H1 (cell line): Measurements from ENCODE around the gene CLEC19A. TPM values are rescaled to one million over a fixed set of nuclear protein-coding genes. Genes with fewer than 3 reads are reported as not detected.

Experiments used
- SUZ12 ChIP-seq: fragments of 200-600 bp; sonication (generic); IDR thresholded peaks from 2 replicates; pipeline ENCODE4 v1.6.1; 2012; ENCODE audit warnings: mild to moderate bottlenecking, inconsistent platforms, low read length, moderate library complexity, mixed read lengths
- polyA plus RNA-seq, 7 experiments: library from polyadenylated mRNA; depleted of rRNA in 3 of 7; stranded (reverse) in 5 of 7; unstranded in 2 of 7; fragments of >200 nt in 5 of 7; fragments of 200-250 nt in 2 of 7; gene quantifications; 1 replicate in 5 of 7; 2 replicates in 1 of 7; 4 replicates in 1 of 7; pipeline versions ENCODE4 v1.2.1 to v1.2.3, GENCODE V29; 2011 to 2013; ENCODE audit warnings: missing spikeins in 2 of 7, mixed read lengths in 2 of 7
- total RNA-seq: library from RNA; stranded (reverse); fragmentation: NEBNext Ultra II Directional; extraction: Animal tissue kit (Norgen Biotek cat#: 25700); gene quantifications from 2 replicates; pipeline ENCODE4 v1.2.1, GENCODE V29; 2021

CLEC19A gene
- total and polyA plus RNA-seq, 2 of the 8 experiments (the other 6 are each of a cell fraction or from before 2014, with no cell fraction given): 0.35 to 0.88 TPM

DNA sequence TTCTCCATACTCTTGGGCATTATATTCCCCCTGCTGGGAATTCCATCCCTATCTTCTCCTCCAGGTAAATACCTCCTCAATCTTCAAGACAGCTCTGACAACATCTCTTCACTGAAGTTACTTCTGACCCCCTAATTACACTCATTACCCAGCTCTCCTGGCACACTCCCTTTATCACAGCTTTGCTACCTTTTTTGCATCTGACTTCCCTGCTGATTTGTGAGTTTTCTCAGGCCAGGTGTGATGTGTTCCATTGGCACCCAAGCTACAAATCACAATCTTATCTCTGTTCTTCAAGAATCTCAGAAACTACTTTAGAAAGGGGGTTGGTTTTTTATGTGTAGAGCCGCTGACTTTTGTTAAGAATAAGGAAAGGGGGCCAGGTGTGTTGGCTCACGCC, 14.0 kb downstream of the CLEC19A start (continued):
- TF ChIP-seq SUZ12: no peak
